Right lung (tissue), 5 donors: ENCODE results near the gene MARVELD2. TPM values are rescaled to one million over a fixed set of nuclear protein-coding genes. Genes with fewer than 3 reads are reported as not detected.

ENCODE experiments used
- DNase-seq, 2 donors: peaks; one replicate each; pipeline ENCODE4 v3.0.0-alpha.2; 2013
- polyA plus RNA-seq, 5 donors: library from polyadenylated mRNA; unstranded; fragments of 120-200 nt; gene quantifications; one replicate each; pipeline versions ENCODE4 v1.2.1 to v1.2.3, GENCODE V29; 2013; ENCODE audit warnings: inconsistent platforms in 1 of 5, low replicate concordance in 1 of 5; ENCODE audit not compliant: insufficient read length in 5 of 5, insufficient read depth in 1 of 5

MARVELD2 gene
- polyA plus RNA-seq, 5 donors = 18.3 to 24.2 (median 19.0) TPM

- peak; percentile 66 to 75 for DNase-seq
These were observed 77.5 kb downstream of the MARVELD2 start, which contains the start of gene OCLN for GRCh38 chr5:69492391-69492922. OCLN (plus strand) TSS chr5:69492790; CDS start chr5:69504245, 11,455 bp downstream.

- DNase-seq = no peak
These were observed 78.0 kb downstream of the MARVELD2 start for GRCh38 chr5:69492923-69493395.

- DNase-seq = peak in 1 of 2 donors; percentile 30
These were observed 78.6 kb downstream of the MARVELD2 start for GRCh38 chr5:69493396-69494133.

Other genes with a start within 250 kb of the MARVELD2 start
- gene CCNB1, start 248.0 kb upstream of the MARVELD2 start, polyA plus RNA-seq = 100 to 1,000 TPM in 2 of 5 donors, 10 to 100 TPM in 3; 61.8 to 168 (median 86.5) TPM
- 10 to 100 TPM; 16.0 to 38.4 (median 26.1) TPM for gene CENPH, start 225.5 kb upstream of the MARVELD2 start, polyA plus RNA-seq
- 10 to 100 TPM; 33.3 to 39.8 (median 35.5) TPM for gene CDK7, start 180.2 kb upstream of the MARVELD2 start, polyA plus RNA-seq
- 10 to 100 TPM in 4 of 5 donors, 1 to 10 TPM in 1; 10.0 to 13.9 (median 12.3) TPM for gene CCDC125, start 82.3 kb upstream of the MARVELD2 start, polyA plus RNA-seq
- gene AK6, start 45.6 kb upstream of the MARVELD2 start, polyA plus RNA-seq = 10 to 100 TPM; 40.2 to 64.0 (median 59.4) TPM
- 10 to 100 TPM; 50.6 to 66.3 (median 51.8) TPM for gene TAF9, start 45.6 kb upstream of the MARVELD2 start, polyA plus RNA-seq
- 10 to 100 TPM; 31.9 to 47.3 (median 40.4) TPM for gene RAD17, start 45.3 kb upstream of the MARVELD2 start, polyA plus RNA-seq
- gene OCLN, start 77.7 kb downstream of the MARVELD2 start, polyA plus RNA-seq = 10 to 100 TPM; 28.6 to 49.4 (median 45.9) TPM
- 10 to 100 TPM; 43.1 to 66.1 (median 61.3) TPM for gene GTF2H2C, start 145.1 kb downstream of the MARVELD2 start, polyA plus RNA-seq